K562 (cell line): ENCODE data around the gene KIT. TPM values are rescaled to one million over a fixed set of nuclear protein-coding genes. Genes with fewer than 3 reads are reported as not detected.

ENCODE experiments used
- GABPB1 ChIP-seq: sonication (generic); formaldehyde crosslinking; IDR thresholded peaks from 2 replicates; pipeline ENCODE4 v1.8.0; 2022; ENCODE audit warnings: mild to moderate bottlenecking, missing genetic modification reagents
- HNRNPLL ChIP-seq: fragments of 200-400 bp; formaldehyde crosslinking; IDR thresholded peaks from 2 replicates; pipeline ENCODE4 v1.6.1; 2017; ENCODE audit warnings: low read length, low read depth, mild to moderate bottlenecking; ENCODE audit not compliant: poor library complexity, severe bottlenecking
- NFE2 ChIP-seq: IDR thresholded peaks from 2 replicates; pipeline ENCODE4 v1.6.1; 2014; ENCODE audit warnings: antibody characterized with exemption, low read depth
- RBM15 ChIP-seq: fragments of 200-400 bp; formaldehyde crosslinking; IDR thresholded peaks from 2 replicates; pipeline ENCODE4 v1.6.1; 2018; ENCODE audit warnings: mild to moderate bottlenecking, low read length, moderate library complexity; ENCODE audit not compliant: insufficient read depth
- SAFB ChIP-seq: fragments of 200-400 bp; formaldehyde crosslinking; IDR thresholded peaks from 2 replicates; pipeline ENCODE4 v1.6.1; 2017; ENCODE audit warnings: low read depth, low read length, borderline replicate concordance
- SMAD4 ChIP-seq: fragments of 250-450 bp; sonication (Bioruptor Pico); conservative IDR thresholded peaks from 2 replicates; pipeline ENCODE4 v1.8.0; 2021; ENCODE audit warnings: inconsistent platforms, mild to moderate bottlenecking, moderate library complexity
- WHSC1 ChIP-seq: IDR thresholded peaks from one replicate; pipeline ENCODE4 v1.6.1; 2012; ENCODE audit warnings: low read length, control low read depth, inconsistent platforms
- ZBTB17 ChIP-seq: fragments of 450-650 bp; formaldehyde crosslinking; IDR thresholded peaks from 2 replicates; pipeline ENCODE4 v1.4.0; 2020; ENCODE audit warnings: mild to moderate bottlenecking
- ZNF146 ChIP-seq: IDR thresholded peaks from one replicate; pipeline ENCODE4 v1.6.1; 2018; ENCODE audit warnings: missing compliant biosample characterization; ENCODE audit not compliant: unreplicated experiment
- polyA plus RNA-seq, 8 experiments: library from polyadenylated mRNA; depleted of rRNA in 4 of 8; stranded (reverse) in 5 of 8; unstranded in 3 of 8; fragments of >200 nt; fragmentation: Nextera tagmentation in 2 of 8; fragmentation: Illumina TruSeq in 1 of 8; extraction: Ambion mirVana in 2 of 8; extraction: Trizol in 1 of 8; gene quantifications; 2 replicates each; pipeline versions ENCODE4 v1.2.1 to v1.2.3, GENCODE V29; 2011 to 2014; ENCODE audit warnings: inconsistent platforms in 1 of 8, missing spikeins in 1 of 8
- total RNA-seq, 7 experiments: library from RNA; depleted of rRNA in 6 of 7; stranded (reverse); fragments of >200 nt in 6 of 7; fragmentation: Illumina TruSeq in 2 of 7; extraction: Trizol in 2 of 7; gene quantifications; 2 replicates each; pipeline versions ENCODE4 v1.2.1 to v1.2.3, GENCODE V29; 2011 to 2021; ENCODE audit warnings: low replicate concordance in 1 of 7
- TF ChIP-seq, protein P1 (sequence below), 2 experiments: fragments of 450-650 bp; formaldehyde crosslinking in 1 of 2; IDR thresholded peaks; 2 replicates each; pipeline versions ENCODE4 v1.4.0 to v1.6.1; 2014 to 2020; ENCODE audit warnings: mild to moderate bottlenecking in 2 of 2, borderline replicate concordance in 1 of 2, low read depth in 1 of 2
- TF ChIP-seq, protein P2 (sequence below): fragments of 250-450 bp; sonication (Bioruptor Pico); IDR thresholded peaks from 2 replicates; pipeline ENCODE4 v1.5.0; 2020; ENCODE audit warnings: mild to moderate bottlenecking
- TF ChIP-seq, protein P3 (sequence below): sonication (generic); formaldehyde crosslinking; IDR thresholded peaks from 2 replicates; pipeline ENCODE4 v1.8.0; 2022; ENCODE audit warnings: missing genetic modification reagents, mild to moderate bottlenecking, moderate library complexity, borderline replicate concordance

KIT gene
- total and polyA plus RNA-seq, 9 of the 15 experiments (the other 6 are each of a cell fraction or from before 2014, with no cell fraction given): 0.27 to 5.6 (median 0.57) TPM

DNA sequence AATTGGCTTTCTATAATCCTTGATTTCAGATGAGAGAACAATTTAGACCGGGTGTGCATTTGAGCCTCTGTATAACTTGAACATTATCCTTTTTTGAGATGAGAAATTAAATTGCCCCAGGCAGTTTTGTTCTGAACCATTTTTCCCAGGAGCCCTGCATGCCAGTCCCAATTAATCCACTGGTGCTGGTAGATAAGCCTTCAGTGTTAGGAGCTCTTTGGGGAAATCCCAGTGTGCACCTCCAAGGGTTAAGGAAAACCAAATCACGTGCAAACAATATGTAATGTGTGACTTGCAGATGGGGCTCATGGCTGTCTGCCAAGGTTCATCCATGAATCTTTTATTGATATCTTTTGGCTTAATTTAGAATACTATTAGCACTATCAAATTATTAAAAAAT is 43.2 kb downstream of the KIT start (continued):
- TF ChIP-seq, protein P1, sequence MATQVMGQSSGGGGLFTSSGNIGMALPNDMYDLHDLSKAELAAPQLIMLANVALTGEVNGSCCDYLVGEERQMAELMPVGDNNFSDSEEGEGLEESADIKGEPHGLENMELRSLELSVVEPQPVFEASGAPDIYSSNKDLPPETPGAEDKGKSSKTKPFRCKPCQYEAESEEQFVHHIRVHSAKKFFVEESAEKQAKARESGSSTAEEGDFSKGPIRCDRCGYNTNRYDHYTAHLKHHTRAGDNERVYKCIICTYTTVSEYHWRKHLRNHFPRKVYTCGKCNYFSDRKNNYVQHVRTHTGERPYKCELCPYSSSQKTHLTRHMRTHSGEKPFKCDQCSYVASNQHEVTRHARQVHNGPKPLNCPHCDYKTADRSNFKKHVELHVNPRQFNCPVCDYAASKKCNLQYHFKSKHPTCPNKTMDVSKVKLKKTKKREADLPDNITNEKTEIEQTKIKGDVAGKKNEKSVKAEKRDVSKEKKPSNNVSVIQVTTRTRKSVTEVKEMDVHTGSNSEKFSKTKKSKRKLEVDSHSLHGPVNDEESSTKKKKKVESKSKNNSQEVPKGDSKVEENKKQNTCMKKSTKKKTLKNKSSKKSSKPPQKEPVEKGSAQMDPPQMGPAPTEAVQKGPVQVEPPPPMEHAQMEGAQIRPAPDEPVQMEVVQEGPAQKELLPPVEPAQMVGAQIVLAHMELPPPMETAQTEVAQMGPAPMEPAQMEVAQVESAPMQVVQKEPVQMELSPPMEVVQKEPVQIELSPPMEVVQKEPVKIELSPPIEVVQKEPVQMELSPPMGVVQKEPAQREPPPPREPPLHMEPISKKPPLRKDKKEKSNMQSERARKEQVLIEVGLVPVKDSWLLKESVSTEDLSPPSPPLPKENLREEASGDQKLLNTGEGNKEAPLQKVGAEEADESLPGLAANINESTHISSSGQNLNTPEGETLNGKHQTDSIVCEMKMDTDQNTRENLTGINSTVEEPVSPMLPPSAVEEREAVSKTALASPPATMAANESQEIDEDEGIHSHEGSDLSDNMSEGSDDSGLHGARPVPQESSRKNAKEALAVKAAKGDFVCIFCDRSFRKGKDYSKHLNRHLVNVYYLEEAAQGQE (IDR thresholded peaks at IDR 0.05; ENCODE audit: borderline replicate concordance): no peak
- TF ChIP-seq, protein P1 (CRISPR knock-in tag; IDR thresholded peaks at IDR 0.05; ENCODE audit: low read depth): no peak
- TF ChIP-seq HNRNPLL (no peak), ZNF146 (no peak), NFE2 (no peak), SMAD4 (CRISPR knock-in tag) (no peak), GABPB1 (CRISPR knock-in tag) (no peak), SAFB (no peak), RBM15 (no peak), ZBTB17 (CRISPR knock-in tag) (no peak), WHSC1 (no peak)
- TF ChIP-seq, protein P2, sequence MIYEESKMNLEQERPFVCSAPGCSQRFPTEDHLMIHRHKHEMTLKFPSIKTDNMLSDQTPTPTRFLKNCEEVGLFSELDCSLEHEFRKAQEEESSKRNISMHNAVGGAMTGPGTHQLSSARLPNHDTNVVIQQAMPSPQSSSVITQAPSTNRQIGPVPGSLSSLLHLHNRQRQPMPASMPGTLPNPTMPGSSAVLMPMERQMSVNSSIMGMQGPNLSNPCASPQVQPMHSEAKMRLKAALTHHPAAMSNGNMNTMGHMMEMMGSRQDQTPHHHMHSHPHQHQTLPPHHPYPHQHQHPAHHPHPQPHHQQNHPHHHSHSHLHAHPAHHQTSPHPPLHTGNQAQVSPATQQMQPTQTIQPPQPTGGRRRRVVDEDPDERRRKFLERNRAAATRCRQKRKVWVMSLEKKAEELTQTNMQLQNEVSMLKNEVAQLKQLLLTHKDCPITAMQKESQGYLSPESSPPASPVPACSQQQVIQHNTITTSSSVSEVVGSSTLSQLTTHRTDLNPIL (CRISPR knock-in tag): no peak
- TF ChIP-seq, protein P3, sequence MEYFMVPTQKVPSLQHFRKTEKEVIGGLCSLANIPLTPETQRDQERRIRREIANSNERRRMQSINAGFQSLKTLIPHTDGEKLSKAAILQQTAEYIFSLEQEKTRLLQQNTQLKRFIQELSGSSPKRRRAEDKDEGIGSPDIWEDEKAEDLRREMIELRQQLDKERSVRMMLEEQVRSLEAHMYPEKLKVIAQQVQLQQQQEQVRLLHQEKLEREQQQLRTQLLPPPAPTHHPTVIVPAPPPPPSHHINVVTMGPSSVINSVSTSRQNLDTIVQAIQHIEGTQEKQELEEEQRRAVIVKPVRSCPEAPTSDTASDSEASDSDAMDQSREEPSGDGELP: no peak
